NCI-H510A treated with DMSO at 0.1 percent for 48 hours (cell line): ENCODE results near the gene PAK5.

Experiments used
- DNase-seq: peaks from one replicate; lab custom pipeline; 2025; lab: John Stamatoyannopoulos, UW

PAK5 gene

GRCh38 chr20:9616455-9616805 lies 222.4 kb downstream of the PAK5 start:
- no peak for DNase-seq

GRCh38 chr20:9615766-9616454 lies 223.0 kb downstream of the PAK5 start:
- DNase-seq: no peak

- DNase-seq: no peak
Observed at GRCh38 chr20:9615118-9615517, 223.8 kb downstream of the PAK5 start.

- no peak for DNase-seq
Observed at GRCh38 chr20:9613871-9614270, 225.0 kb downstream of the PAK5 start.

- DNase-seq: no peak
Observed at GRCh38 chr20:9611921-9612320, 227.0 kb downstream of the PAK5 start.

- DNase-seq: no peak
Observed at GRCh38 chr20:9610665-9611064, 228.2 kb downstream of the PAK5 start.

GRCh38 chr20:9609887-9610502 lies 228.9 kb downstream of the PAK5 start:
- DNase-seq: peak; percentile 85

- no peak for DNase-seq
Observed at GRCh38 chr20:9608639-9609340, 230.1 kb downstream of the PAK5 start.

- no peak for DNase-seq
Observed at GRCh38 chr20:9602847-9603183, 236.1 kb downstream of the PAK5 start.

GRCh38 chr20:9600562-9600961 lies 238.3 kb downstream of the PAK5 start:
- DNase-seq: no peak

GRCh38 chr20:9597547-9597946 lies 241.3 kb downstream of the PAK5 start:
- no peak for DNase-seq

GRCh38 chr20:9595763-9596162 lies 243.1 kb downstream of the PAK5 start:
- no peak for DNase-seq

- DNase-seq: no peak
Observed at GRCh38 chr20:9594284-9594875, 244.5 kb downstream of the PAK5 start.

- no peak for DNase-seq
Observed at GRCh38 chr20:9592419-9592818, 246.5 kb downstream of the PAK5 start.

- no peak for DNase-seq
Observed at GRCh38 chr20:9591080-9591479, 247.8 kb downstream of the PAK5 start.

GRCh38 chr20:9590189-9590588 lies 248.7 kb downstream of the PAK5 start:
- no peak for DNase-seq

- DNase-seq: no peak
Observed at GRCh38 chr20:9588706-9589105, 250.2 kb downstream of the PAK5 start.

- DNase-seq: no peak
Observed at GRCh38 chr20:9583151-9583550, 255.7 kb downstream of the PAK5 start.

- DNase-seq: no peak
Observed at GRCh38 chr20:9582137-9582536, 256.7 kb downstream of the PAK5 start.

- no peak for DNase-seq
Observed at GRCh38 chr20:9581509-9581908, 257.4 kb downstream of the PAK5 start.

GRCh38 chr20:9578594-9578993 lies 260.3 kb downstream of the PAK5 start:
- DNase-seq: no peak

GRCh38 chr20:9577397-9577796 lies 261.5 kb downstream of the PAK5 start:
- no peak for DNase-seq

GRCh38 chr20:9576695-9577094 lies 262.2 kb downstream of the PAK5 start:
- DNase-seq: no peak
